Neural crest cell (in vitro differentiated cells): ENCODE data around the gene AFAP1L2. TPM values are rescaled to one million over a fixed set of nuclear protein-coding genes. Genes with fewer than 3 reads are reported as not detected.

ENCODE experiments used
- DNase-seq: peaks from one replicate; pipeline ENCODE4 v3.0.0; 2021; ENCODE audit warnings: low read depth, mixed read lengths, low spot score
- H3K27ac Mint-ChIP-seq: one replicate; pipeline ENCODE4 v1.8.0; 2021; ENCODE audit warnings: mild to moderate bottlenecking, mixed read lengths; ENCODE audit not compliant: unreplicated experiment
- H3K27me3 Mint-ChIP-seq: 2 replicates; pipeline ENCODE4 v1.8.0; 2021; ENCODE audit warnings: low read depth, mild to moderate bottlenecking, mixed read lengths
- H3K36me3 Mint-ChIP-seq: 2 replicates; pipeline ENCODE4 v1.8.0; 2021; ENCODE audit warnings: low read depth, mild to moderate bottlenecking, mixed read lengths
- H3K4me1 Mint-ChIP-seq: 2 replicates; pipeline ENCODE4 v1.8.0; 2021; ENCODE audit warnings: mixed read lengths
- H3K4me3 Mint-ChIP-seq: one replicate; pipeline ENCODE4 v1.8.0; 2021; ENCODE audit warnings: mild to moderate bottlenecking, mixed read lengths
- H3K9me3 Mint-ChIP-seq: 2 replicates; pipeline ENCODE4 v1.8.0; 2021; ENCODE audit warnings: mixed read lengths
- CTCF ChIP-seq: fragments of 200-600 bp; sonication (generic); conservative IDR thresholded peaks from 2 replicates; pipeline ENCODE4 v1.5.0; 2021; ENCODE audit warnings: antibody characterized with exemption, mild to moderate bottlenecking
- total RNA-seq: library from RNA; stranded (reverse); gene quantifications from 2 replicates; pipeline ENCODE4 v1.2.1, GENCODE V29; 2021

AFAP1L2 gene
- total RNA-seq, 1 donor from 2014 or later = 72.1 TPM

DNA sequence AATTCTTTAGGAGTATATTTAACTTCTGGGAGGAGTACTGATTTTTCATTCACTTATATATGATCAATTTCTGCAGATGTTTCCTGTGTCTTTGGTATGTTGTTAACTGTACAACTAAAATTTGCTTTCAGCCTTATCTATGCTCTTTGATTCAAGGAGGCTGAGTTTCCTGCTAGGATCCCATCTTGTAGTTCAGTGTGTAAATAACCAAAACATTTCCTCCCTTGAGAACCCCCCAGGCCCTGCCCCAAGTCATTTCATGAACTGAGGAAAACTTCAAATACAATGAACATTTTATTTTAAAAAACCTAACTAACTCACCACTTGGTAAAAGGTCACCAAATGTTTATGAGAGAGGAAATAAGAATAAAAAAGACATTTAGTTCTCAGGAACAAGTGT is 109.8 kb downstream of the AFAP1L2 start:
- Mint-ChIP-seq H3K27ac (no peak overlapping the region), H3K27me3 (no peaks in the 10 kb centered on the region), H3K9me3 (peaks cover 10% of the 10 kb centered on the region), H3K4me1 (peaks cover 3% of the 10 kb centered on the region), H3K4me3 (no peak overlapping the region), H3K36me3 (peaks cover 51% of the 10 kb centered on the region)
- no peak for DNase-seq
- no peak for TF ChIP-seq CTCF

GRCh38 chr10:114293075-114293474 is 111.2 kb downstream of the AFAP1L2 start:
- Mint-ChIP-seq H3K9me3 (peaks cover 10% of the 10 kb centered on the region), H3K27me3 (no peaks in the 10 kb centered on the region), H3K4me1 (peaks cover 3% of the 10 kb centered on the region), H3K27ac (no peak overlapping the region), H3K4me3 (no peak overlapping the region), H3K36me3 (peaks cover 43% of the 10 kb centered on the region)
- no peak for DNase-seq
- no peak for TF ChIP-seq CTCF

DNA sequence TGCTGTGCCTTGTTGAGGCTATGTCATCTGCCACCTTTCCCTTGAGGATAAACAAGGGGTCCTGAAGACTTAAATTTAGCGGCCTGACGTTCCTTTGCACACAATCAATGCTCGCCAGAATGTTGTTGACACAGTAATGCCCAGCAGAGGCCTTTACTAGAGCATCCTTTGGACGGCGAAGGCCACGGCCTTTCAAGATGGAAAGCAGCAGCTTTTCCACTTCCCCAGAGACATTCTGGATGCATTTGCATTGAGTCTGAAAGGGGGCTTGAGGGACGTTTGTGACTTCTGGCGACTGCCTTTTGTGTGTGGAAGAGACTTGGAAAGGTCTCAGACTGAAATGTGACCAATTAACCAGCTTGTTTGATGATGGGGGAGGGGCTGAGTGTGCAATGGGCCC is 112.8 kb downstream of the AFAP1L2 start:
- H3K36me3 Mint-ChIP-seq = peaks cover 32% of the 10 kb centered on the region
- peaks cover 10% of the 10 kb centered on the region for H3K9me3 Mint-ChIP-seq
- no peak for TF ChIP-seq CTCF
- H3K4me3 Mint-ChIP-seq = no peak overlapping the region
- H3K4me1 Mint-ChIP-seq = peaks cover 3% of the 10 kb centered on the region
- no peak overlapping the region for H3K27ac Mint-ChIP-seq
- no peak for DNase-seq
- H3K27me3 Mint-ChIP-seq = no peaks in the 10 kb centered on the region

- Mint-ChIP-seq H3K27ac (no peak overlapping the region), H3K4me1 (peaks cover 3% of the 10 kb centered on the region), H3K4me3 (no peak overlapping the region), H3K36me3 (peaks cover 28% of the 10 kb centered on the region), H3K9me3 (peaks cover 7% of the 10 kb centered on the region), H3K27me3 (no peaks in the 10 kb centered on the region)
- TF ChIP-seq CTCF = no peak
- no peak for DNase-seq
Observed at GRCh38 chr10:114291076-114291475, 113.2 kb downstream of the AFAP1L2 start.

GRCh38 chr10:114290038-114290437 is 114.3 kb downstream of the AFAP1L2 start:
- peaks cover 3% of the 10 kb centered on the region for H3K4me1 Mint-ChIP-seq
- peaks cover 4% of the 10 kb centered on the region for H3K9me3 Mint-ChIP-seq
- H3K27ac Mint-ChIP-seq = no peak overlapping the region
- H3K36me3 Mint-ChIP-seq = peaks cover 17% of the 10 kb centered on the region
- no peak overlapping the region for H3K4me3 Mint-ChIP-seq
- H3K27me3 Mint-ChIP-seq = no peaks in the 10 kb centered on the region
- no peak for DNase-seq
- no peak for TF ChIP-seq CTCF

DNA sequence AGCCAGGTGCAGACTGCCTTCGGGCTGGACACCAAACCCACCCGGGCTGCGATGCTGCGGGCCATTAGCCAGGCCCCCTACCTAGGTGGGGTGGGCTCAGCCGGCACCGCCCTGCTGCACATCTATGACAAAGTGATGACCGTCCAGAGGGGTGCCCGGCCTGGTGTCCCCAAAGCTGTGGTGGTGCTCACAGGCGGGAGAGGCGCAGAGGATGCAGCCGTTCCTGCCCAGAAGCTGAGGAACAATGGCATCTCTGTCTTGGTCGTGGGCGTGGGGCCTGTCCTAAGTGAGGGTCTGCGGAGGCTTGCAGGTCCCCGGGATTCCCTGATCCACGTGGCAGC is 115.2 kb downstream of the AFAP1L2 start:
- H3K36me3 Mint-ChIP-seq = peaks cover 11% of the 10 kb centered on the region
- no peak for TF ChIP-seq CTCF
- no peak for DNase-seq
- H3K27me3 Mint-ChIP-seq = no peaks in the 10 kb centered on the region
- peaks cover 3% of the 10 kb centered on the region for H3K4me1 Mint-ChIP-seq
- H3K9me3 Mint-ChIP-seq = no peaks in the 10 kb centered on the region
- H3K27ac Mint-ChIP-seq = no peak overlapping the region
- H3K4me3 Mint-ChIP-seq = no peak overlapping the region
